ENCODE measurements around the gene IGFL1. TPM values are rescaled to one million over a fixed set of nuclear protein-coding genes. Genes with fewer than 3 reads are reported as not detected.
"Not testable (repeated sequence)": the region's sequence is repeated elsewhere in the genome, so short reads cannot be mapped to it uniquely, and the experiment has no call there.

Gene IGFL1
- not detected in 2 replicates for total RNA-seq

DNA sequence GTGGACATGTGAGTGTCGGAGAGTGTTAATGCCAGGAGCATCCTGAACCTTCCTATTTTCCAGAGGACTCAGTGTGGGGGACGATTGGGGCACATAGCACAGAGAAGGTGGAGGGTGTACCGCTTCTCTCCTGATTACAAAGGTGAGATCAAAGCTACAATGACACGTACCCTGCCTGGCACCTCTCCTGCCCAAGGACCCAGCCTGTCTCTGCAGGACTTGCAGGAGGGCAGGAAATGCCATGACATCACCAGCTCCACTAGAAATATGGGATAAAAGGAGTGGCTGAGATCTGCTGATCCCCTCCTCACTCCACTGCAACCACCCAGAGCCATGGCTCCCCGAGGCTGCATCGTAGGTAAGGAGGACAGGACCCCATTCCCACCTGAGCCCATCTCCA, at the start of gene IGFL1:
IGFL1 (plus strand) TSS at position 301 of the 400 bp plus-strand sequence; CDS start at position 334, 33 bp downstream.
- H3K4me3 ChIP-seq (ENCODE audit: low read depth, low read length), result no peak within 1 kb of the TSS
- TF ChIP-seq, protein P1, sequence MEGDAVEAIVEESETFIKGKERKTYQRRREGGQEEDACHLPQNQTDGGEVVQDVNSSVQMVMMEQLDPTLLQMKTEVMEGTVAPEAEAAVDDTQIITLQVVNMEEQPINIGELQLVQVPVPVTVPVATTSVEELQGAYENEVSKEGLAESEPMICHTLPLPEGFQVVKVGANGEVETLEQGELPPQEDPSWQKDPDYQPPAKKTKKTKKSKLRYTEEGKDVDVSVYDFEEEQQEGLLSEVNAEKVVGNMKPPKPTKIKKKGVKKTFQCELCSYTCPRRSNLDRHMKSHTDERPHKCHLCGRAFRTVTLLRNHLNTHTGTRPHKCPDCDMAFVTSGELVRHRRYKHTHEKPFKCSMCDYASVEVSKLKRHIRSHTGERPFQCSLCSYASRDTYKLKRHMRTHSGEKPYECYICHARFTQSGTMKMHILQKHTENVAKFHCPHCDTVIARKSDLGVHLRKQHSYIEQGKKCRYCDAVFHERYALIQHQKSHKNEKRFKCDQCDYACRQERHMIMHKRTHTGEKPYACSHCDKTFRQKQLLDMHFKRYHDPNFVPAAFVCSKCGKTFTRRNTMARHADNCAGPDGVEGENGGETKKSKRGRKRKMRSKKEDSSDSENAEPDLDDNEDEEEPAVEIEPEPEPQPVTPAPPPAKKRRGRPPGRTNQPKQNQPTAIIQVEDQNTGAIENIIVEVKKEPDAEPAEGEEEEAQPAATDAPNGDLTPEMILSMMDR (conservative IDR thresholded peaks at IDR 0.05; ENCODE audit: low read depth, low read length), result no peak
- DNase-seq (ENCODE audit: low read depth), result no peak

DNA sequence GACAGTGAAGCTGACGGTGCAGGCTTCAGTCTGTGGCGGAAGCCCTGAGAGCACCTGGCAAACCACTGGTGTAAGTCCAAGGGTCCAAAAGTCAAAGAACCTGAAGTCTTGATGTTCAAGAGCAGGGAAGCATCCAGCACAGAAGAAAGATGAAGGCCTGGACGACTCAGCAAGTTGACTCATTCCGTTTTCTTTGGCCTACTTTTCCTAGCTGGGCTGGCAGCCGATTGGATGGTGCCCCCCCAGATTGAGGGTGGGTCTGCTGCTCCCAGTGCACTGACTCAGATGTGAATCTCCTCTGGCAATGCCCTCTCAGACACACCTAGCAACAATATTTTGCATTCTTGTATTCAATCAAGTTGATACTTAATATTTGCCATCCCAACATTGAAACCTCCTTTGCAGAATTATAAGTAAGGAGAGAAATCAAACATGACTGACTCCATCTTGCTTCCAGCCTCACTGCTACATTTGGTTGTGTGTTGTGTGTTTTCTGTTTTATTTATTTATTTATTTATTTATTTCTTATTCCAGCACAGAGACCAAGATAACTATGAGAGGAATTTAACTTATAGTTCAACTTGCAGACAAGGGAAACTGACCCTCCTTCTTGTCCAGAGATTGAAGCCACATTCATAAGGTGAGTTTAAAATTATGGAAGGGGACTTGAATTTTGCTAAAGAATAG, 48.7 kb upstream of the IGFL1 start:
- no peak for DNase-seq (ENCODE audit: low read depth)
- TF ChIP-seq, protein P1 (conservative IDR thresholded peaks at IDR 0.05; ENCODE audit: low read depth, low read length), result no peak
- H3K4me3 ChIP-seq (ENCODE audit: low read depth, low read length), result no peak overlapping the region

DNA sequence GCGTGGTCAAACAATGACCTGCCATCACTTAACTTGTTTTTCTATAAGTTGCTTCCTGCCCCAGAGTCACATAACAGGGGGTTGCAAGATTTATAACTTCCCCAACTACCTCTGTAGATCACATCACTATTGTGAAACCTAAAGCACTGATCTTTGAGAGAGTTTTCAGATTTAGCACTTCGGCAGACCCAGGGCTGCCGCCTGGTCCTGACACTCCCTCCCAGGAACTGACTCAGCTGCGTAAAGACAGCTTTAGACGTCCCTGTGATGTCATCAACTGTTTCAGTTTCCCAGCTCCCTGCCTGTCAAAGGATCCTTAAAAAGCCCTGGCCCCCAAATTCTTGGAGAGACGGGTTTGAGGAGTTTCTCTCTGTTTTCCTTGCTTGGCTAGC, 48.2 kb upstream of the IGFL1 start:
- H3K4me3 ChIP-seq (ENCODE audit: low read depth, low read length), result no peak overlapping the region
- no peak for DNase-seq (ENCODE audit: low read depth)
- TF ChIP-seq, protein P1 (conservative IDR thresholded peaks at IDR 0.05; ENCODE audit: low read depth, low read length), result no peak

DNA sequence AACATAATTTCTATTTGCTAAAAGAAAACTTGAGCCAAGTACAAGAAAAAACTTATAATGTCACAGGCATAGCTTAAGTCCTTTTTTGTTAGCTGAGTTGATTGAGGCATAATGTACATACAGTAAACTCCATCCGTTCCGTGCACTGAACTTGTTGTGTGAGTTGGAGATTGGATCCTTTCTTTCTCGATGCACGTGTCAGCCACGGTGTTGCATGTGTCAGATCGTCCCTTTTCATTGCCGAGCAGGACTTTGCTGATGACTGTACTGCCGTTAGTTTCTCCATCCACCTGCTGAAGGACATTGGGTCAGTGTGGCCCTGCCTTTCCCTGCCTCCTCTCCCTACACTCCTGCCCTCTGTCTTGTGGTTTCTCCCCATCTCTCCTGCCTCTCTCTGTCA, 47.1 kb upstream of the IGFL1 start:
- H3K4me3 ChIP-seq (ENCODE audit: low read depth, low read length), result no peak overlapping the region
- no peak for DNase-seq (ENCODE audit: low read depth)
- TF ChIP-seq, protein P1 (conservative IDR thresholded peaks at IDR 0.05; ENCODE audit: low read depth, low read length), result no peak

DNA sequence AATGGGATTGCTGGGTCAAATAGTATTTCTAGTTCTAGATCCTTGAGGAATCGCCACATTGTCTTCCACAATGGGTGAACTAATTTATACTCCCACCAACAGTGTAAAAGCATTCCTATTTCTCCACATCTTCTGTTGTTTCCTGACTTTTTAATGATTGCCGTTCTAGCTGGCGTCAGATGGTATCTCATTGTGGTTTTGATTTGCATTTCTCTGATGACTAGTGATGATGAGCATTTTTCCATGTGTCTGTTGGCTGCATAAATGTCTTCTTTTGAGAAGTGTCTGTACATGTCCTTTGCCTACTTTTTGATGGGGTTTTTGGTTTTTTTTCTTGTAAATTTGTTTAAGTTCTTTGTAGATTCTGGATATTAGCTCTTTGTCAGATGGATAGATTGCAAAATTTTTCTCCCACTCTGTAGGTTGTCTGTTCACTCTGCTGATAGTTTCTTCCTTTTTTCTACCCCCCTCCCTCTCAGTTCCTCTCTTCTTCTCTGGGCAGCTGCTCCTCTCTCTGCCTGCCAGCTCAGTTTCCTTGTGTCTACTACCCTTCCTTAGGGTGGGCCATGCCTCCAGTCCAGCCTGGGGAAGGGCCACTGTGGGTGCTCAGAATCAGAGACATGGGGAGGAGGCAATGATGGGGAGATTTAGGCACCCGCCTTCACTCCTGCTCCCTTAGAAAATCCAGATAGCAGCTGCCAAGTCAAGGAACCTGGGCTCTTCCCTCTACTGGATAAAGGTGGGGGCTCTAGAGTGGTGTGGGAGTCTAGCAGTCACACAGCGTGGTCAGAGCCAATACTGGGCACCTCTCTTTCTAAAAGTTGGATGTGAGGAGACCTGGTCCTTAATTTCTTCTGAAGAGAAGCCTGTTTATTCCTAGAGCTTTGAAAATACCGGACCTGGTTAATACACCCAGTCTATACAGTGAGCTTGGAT, 44.5 kb upstream of the IGFL1 start:
- not testable (repeated sequence) for H3K4me3 ChIP-seq (ENCODE audit: low read depth, low read length); DNase-seq (ENCODE audit: low read depth)

DNA sequence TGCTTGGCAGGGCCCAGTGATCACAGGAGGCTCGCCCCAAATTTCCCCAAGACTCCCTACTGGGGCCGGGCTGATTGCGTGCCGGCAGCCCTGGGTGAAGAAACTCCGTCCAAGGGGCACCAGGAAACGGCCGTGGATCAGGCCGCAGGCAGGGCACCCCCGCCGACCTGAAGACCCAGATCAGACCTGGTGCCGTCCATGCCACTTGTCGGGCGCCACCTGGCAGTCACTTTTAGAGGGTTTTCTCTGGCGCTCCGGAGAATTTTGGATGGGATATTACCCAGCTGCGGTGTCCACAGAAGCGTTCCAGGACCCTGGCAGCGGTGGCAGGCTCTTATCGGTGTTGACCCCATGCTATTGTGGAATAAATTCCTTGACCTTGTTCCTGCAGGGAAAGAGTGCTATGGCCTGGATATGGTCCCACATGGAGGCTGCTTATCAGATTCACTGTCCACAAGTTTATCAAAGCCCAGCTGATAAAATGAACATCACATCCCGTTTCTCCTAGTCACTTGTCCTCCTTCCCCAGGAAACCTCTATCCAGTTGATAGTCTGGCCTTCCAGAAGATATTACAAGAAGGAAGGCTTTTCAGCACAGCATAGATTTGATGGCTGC, 43.3 kb upstream of the IGFL1 start:
- no peak for DNase-seq (ENCODE audit: low read depth)
- no peak overlapping the region for H3K4me3 ChIP-seq (ENCODE audit: low read depth, low read length)
- TF ChIP-seq, protein P1 (conservative IDR thresholded peaks at IDR 0.05; ENCODE audit: low read depth, low read length), result no peak

DNA sequence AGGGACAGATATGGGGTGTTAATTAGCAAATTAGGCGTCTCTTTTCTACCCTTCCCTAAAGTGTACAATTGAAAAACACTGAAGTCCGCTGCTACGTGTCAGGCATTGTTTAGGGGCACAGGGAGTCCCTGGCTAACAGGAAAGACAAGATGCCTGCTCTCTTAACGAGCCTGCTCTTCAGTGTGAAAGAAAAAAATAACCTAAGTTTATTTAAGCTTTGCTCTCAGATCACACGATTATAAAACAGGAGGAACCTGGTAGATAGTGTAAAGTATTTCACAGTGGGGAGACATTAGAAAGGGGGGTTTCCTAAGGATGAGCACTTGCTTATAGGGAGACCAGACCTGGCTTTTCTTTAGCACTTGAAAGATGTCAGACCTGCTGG, 42.8 kb upstream of the IGFL1 start:
- TF ChIP-seq, protein P1 (conservative IDR thresholded peaks at IDR 0.05; ENCODE audit: low read depth, low read length), result no peak
- no peak for DNase-seq (ENCODE audit: low read depth)
- H3K4me3 ChIP-seq (ENCODE audit: low read depth, low read length), result no peak overlapping the region

All from epithelial cell of proximal tubule (primary cell).